Measurements from ENCODE around the gene FTO. TPM values are rescaled to one million over a fixed set of nuclear protein-coding genes. Genes with fewer than 3 reads are reported as not detected.

Gene FTO
- total RNA-seq, 2 experiments from 2014 or later: 46.3 to 47.2 TPM

DNA sequence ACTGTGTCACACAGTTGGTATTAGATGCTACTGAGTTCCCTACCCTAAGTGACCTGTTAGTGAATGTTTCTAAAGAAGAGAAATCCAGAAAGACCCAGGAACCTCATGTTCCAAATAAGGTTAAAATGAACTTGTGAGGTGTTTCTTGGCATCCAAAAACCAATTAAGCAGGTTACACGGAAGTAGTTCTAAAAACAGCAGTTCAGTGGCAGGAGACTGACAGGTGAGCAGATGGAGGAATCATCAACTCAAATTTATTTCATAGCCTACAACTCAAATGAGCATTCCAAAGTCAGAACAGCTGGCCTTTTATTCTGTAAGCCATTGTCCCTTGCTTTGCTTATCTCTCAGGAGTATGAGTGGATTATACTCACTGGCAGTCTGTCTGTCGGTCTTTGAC lies 394.3 kb downstream of the FTO start:
- peaks cover 5% of the 10 kb centered on the region for H3K9me3 Mint-ChIP-seq
- H3K27ac Mint-ChIP-seq: no peak overlapping the region
- DNase-seq: no peak
- H3K27me3 Mint-ChIP-seq: no peaks in the 10 kb centered on the region
- H3K4me3 Mint-ChIP-seq: no peak overlapping the region
- no peak for ATAC-seq (ENCODE audit: low read depth)
- no peaks in the 10 kb centered on the region for H3K4me1 Mint-ChIP-seq
- POLR2A ChIA-PET: no interaction called here
- H3K36me3 Mint-ChIP-seq: peaks cover 7% of the 10 kb centered on the region

DNA sequence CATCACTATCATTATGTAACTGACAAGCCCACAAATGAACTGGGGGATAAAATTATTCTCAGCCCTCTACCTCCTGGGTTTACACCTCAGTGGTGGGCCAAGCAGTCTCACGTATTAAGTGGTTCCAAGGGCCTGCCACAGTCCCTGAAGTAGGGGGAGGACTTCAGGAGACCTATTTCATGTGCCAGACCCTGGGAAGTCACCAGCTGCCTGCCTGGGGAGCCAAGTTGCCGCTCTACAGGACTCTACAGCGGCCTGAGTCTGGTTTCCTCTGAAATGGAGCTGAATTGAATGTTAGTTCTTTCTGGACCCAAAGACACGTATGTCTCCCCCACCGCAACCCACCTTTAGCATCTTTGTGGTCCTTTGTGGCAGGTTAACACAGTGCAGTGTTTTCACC lies 395.7 kb downstream of the FTO start:
- Mint-ChIP-seq H3K9me3 (peaks cover 5% of the 10 kb centered on the region), H3K4me3 (no peak overlapping the region), H3K4me1 (no peaks in the 10 kb centered on the region), H3K36me3 (peaks cover 5% of the 10 kb centered on the region), H3K27ac (no peak overlapping the region), H3K27me3 (no peaks in the 10 kb centered on the region)
- no peak for DNase-seq
- POLR2A ChIA-PET: no interaction called here
- no peak for ATAC-seq (ENCODE audit: low read depth)

DNA sequence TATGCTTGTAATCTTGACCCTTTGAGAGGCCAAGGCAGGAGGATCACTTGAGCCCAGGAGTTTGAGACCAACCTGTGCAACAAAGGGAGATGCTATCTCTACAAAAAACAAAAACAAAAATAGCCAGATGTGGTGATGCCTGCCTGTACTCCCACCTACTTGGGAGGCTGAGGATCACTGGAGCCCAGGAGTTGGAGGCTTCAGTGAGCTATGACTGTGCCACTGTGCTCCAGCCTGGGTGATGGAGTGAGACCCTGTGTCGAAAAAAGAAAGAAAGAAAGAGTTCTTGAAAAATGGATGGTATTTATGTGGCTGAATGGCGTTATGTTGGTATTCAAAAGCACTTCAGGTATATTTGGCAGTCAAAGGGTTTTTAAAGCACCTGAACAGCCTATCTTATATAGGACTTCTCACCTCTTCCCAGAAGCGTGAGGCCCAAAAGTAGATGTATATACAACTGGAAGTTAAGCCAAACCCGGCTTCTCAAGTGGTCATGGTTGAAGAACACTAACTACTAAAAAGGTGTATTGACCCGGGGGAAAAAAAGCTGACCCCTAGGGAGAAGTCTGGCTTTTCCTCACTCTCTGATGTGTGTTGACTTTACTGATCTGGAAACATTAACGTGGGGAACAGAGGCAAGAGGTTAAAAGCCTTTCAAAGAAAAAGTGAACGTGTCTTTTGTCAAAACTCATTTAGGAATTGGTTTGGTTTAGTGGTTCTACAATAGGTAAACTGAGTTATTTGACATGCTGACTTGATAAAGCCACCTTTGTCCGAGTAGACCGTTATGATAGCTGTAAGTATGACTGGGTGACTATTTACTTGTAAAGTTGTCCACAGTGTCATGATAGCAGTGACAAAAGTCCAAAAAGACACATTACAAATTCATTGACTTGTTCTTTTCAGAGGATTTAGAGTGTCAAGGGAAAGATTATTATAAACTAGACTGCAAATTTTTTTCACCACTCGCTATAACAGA lies 399.2 kb downstream of the FTO start:
- POLR2A ChIA-PET: no interaction called here
- no peak for ATAC-seq (ENCODE audit: low read depth)
- Mint-ChIP-seq H3K4me1 (no peaks in the 10 kb centered on the region), H3K27me3 (no peaks in the 10 kb centered on the region), H3K4me3 (no peak overlapping the region), H3K9me3 (no peaks in the 10 kb centered on the region), H3K27ac (no peak overlapping the region), H3K36me3 (no peaks in the 10 kb centered on the region)
- no peak for DNase-seq

DNA sequence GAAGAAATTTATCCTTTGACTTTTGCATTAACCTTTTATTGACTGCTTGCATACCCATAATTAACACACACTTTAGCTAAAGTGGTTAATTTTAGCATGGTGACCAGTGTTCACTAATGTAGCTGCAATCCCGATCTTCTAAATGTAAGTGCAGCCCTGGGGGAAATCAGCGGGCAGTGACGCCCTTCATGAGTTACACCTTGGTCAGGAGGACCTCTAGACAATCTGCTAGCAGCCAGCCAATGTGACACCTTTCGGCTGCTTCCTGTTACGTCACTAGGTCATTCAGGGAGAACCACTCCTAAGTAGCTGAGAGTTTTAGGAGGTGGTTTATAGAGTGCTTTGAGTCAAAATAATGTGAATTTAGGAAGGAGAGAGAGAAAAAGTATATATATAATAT lies 402.1 kb downstream of the FTO start:
- Mint-ChIP-seq H3K27ac (no peak overlapping the region), H3K4me1 (no peaks in the 10 kb centered on the region), H3K9me3 (no peaks in the 10 kb centered on the region), H3K36me3 (no peaks in the 10 kb centered on the region), H3K27me3 (no peaks in the 10 kb centered on the region), H3K4me3 (no peak overlapping the region)
- POLR2A ChIA-PET: no interaction called here
- ATAC-seq (ENCODE audit: low read depth) (no peak), DNase-seq (no peak)

DNA sequence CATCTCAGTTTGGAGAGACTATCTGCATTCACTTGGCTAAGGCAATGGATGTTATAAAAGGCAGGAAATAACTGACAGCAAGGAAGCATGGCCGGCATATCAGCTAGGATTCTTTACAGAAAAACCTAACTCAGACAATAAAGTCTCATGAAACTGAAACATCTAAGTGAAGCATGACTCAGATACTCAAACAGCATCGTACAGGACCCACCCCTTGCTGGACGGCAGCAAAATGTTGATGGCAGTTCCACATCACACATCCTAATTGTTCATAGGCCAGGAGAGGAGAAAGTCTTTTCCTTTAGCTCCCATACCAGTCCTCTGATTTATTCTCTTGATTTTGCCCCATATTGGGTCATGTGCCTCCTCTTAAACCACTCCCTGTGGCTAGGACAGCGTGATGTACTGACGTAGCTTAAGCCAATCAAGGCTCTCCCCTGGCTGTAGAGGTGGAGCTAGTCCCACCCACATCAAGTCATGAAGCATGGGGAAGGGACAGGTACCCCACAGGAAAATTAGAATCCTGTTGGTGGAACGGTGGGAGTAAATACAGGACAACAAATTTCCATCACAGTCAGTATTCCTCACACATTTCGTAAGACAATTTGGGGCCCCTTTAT lies 403.7 kb downstream of the FTO start:
- H3K27me3 Mint-ChIP-seq: no peaks in the 10 kb centered on the region
- DNase-seq (no peak), ATAC-seq (ENCODE audit: low read depth) (no peak)
- H3K27ac Mint-ChIP-seq: no peak overlapping the region
- H3K36me3 Mint-ChIP-seq: no peaks in the 10 kb centered on the region
- H3K4me1 Mint-ChIP-seq: no peaks in the 10 kb centered on the region
- POLR2A ChIA-PET: no interaction called here
- H3K9me3 Mint-ChIP-seq: no peaks in the 10 kb centered on the region
- no peak overlapping the region for H3K4me3 Mint-ChIP-seq

DNA sequence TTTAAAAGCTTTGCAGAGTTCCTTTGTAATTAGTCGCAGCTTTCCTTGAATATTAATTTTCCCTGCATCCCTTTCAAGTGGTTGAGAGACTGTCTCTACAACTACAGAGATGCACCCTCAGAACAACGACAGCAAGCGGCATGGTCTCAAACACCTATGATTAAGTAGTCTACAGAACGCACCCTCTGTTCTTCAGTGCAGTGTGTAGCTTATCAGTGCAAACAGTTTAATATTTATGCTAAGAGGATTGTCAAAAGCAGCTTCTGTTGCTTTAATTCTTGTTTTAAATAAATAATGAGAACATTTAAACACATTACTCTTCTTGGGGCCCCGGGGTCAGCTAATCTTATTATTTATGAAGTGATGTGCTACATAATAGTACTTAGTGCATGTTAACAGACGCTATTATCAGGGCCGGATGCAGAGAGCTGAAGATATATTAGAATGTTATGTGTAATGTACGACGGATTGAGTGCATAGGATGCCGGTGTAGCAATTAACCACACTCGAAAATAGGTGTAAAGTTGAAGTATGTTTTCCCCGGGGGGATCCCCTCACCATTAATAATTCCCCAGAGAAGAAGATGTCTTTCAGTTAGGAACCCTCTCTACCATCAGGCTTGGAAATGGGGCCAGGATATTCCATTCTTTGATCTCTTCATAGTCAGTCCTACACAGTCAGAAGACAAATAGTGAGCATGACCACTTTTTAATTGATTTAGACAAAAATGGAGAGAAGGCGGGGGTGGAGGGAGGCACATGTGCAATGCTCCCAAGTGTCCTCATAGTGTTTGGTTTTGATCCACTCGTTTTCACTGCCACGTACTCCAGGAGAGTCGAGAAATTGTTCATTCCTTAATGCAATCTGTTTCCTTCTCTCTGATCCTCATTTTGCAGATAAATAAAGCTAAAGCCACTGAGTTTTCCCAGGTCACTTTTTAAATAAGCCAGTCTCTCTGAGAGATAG lies 406.3 kb downstream of the FTO start:
- Mint-ChIP-seq H3K9me3 (no peaks in the 10 kb centered on the region), H3K36me3 (peaks cover 4% of the 10 kb centered on the region), H3K27me3 (no peaks in the 10 kb centered on the region), H3K27ac (no peak overlapping the region), H3K4me3 (no peak overlapping the region), H3K4me1 (no peaks in the 10 kb centered on the region)
- DNase-seq: no peak
- ATAC-seq (ENCODE audit: low read depth): no peak
- POLR2A ChIA-PET: no interaction called here

DNA sequence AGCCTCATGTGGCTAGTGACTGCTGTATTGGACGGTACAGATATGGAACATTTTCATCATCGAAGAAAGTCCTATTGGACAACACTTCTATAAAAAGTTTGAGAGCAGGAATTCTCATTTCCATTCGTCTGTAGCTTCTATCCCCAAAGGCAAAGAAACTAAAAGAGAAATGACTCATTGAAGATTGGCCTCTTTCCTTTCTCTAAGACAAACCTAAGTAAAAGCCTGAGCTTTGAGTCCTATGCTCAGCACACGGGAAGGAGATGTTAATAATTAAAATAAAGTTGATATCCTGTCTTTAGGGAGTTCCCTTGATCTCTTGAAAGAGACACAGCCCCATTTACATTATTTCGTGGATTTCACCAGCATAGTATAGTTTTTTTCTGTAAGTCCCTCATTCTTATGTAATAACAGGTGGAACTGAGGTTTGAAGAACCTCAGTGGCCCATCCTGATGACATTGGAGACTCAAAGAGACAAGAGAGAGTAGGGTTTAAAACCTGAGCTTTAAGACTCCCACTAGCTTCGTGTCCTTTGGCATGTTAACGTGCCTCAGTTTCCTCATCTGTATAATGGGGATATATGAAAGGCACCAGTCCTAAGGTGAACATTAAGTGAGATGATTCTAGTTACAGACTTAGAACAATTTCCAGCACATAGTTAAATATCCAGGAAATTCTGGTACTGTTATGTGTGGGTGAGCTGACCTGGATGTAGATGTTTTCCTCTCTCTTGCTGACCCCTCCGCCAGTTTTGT lies 408.7 kb downstream of the FTO start:
- Mint-ChIP-seq H3K36me3 (peaks cover 4% of the 10 kb centered on the region), H3K4me1 (no peaks in the 10 kb centered on the region), H3K4me3 (no peak overlapping the region), H3K27me3 (no peaks in the 10 kb centered on the region), H3K9me3 (no peaks in the 10 kb centered on the region), H3K27ac (no peak overlapping the region)
- ATAC-seq (ENCODE audit: low read depth): no peak
- no peak for DNase-seq
- POLR2A ChIA-PET: no interaction called here

DNA sequence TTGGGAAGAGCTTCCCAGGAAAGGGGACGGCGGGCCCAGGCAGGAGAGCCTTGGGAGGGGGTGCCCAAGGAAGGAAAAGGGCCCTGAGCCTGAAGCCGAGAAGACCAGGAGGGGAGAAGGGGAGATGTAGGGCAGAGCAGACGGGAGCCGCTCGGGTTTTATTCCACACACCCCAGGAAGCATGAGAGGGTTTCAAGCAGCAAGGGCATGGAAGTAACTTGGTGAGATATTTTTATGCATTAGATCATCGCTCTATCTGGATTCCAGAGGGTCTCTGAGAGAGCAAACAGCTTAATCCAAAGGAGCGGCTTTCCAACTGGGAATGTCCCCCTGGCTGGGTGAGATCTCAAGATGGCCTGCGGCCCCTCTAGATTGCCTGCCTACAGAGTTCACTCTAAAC lies 411.6 kb downstream of the FTO start:
- Mint-ChIP-seq H3K4me3 (no peak overlapping the region), H3K27me3 (no peaks in the 10 kb centered on the region), H3K9me3 (no peaks in the 10 kb centered on the region), H3K27ac (no peak overlapping the region), H3K4me1 (no peaks in the 10 kb centered on the region), H3K36me3 (peaks cover 6% of the 10 kb centered on the region)
- ATAC-seq (ENCODE audit: low read depth) (no peak), DNase-seq (no peak)
- POLR2A ChIA-PET: no interaction called here

DNA sequence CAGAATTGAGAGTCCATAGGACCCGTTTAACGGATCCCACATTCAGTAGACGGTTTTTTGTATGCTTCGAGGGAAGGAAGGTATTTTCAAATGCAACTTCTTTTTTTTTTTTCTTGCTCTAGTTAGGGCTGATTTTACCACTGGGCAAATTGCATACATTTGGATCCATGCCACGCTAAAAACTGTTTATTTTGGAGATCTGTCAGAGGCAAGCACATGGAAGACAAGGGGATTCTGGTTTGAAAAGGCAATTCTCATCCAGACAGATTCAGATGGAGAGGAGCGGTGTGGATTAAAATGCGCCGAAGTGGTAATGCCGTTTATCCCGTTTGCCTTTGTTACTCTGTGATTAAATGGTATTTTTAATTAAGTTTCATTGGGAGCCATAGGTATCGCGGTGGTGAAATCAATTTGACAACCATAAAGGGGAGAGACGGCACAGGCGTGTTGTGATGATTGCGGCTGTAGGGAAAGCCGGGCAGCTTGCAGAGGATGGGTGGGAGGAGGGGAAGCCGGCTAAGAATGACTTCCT lies 412.2 kb downstream of the FTO start:
- DNase-seq (no peak), ATAC-seq (ENCODE audit: low read depth) (no peak)
- Mint-ChIP-seq H3K27me3 (no peaks in the 10 kb centered on the region), H3K36me3 (peaks cover 6% of the 10 kb centered on the region), H3K9me3 (no peaks in the 10 kb centered on the region), H3K4me1 (no peaks in the 10 kb centered on the region), H3K4me3 (no peak overlapping the region), H3K27ac (no peak overlapping the region)
- POLR2A ChIA-PET: no interaction called here

DNA sequence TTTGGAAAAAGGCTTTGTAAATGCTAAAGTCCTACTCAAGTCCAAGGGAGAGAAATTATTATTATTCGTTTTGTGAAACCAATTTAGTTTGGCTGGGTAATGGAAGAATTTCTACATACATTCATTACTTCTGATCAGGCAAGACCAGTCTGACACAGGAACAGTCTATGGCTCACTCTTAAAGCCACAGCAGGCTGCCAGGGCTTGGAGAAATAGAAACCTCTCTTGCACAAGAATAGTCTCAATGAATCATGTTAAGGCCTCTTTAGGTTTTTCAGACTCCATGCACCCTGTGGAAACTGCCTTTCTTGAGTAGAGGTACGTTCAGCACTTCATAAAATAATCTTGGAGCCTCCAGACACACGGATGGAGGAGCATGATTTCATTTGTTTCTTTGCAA lies 414.9 kb downstream of the FTO start:
- no peaks in the 10 kb centered on the region for H3K4me1 Mint-ChIP-seq
- ATAC-seq (ENCODE audit: low read depth) (no peak), DNase-seq (no peak)
- H3K27ac Mint-ChIP-seq: no peak overlapping the region
- H3K27me3 Mint-ChIP-seq: no peaks in the 10 kb centered on the region
- H3K36me3 Mint-ChIP-seq: peaks cover 2% of the 10 kb centered on the region
- peaks cover 1% of the 10 kb centered on the region for H3K9me3 Mint-ChIP-seq
- no peak overlapping the region for H3K4me3 Mint-ChIP-seq
- POLR2A ChIA-PET: no interaction called here

DNA sequence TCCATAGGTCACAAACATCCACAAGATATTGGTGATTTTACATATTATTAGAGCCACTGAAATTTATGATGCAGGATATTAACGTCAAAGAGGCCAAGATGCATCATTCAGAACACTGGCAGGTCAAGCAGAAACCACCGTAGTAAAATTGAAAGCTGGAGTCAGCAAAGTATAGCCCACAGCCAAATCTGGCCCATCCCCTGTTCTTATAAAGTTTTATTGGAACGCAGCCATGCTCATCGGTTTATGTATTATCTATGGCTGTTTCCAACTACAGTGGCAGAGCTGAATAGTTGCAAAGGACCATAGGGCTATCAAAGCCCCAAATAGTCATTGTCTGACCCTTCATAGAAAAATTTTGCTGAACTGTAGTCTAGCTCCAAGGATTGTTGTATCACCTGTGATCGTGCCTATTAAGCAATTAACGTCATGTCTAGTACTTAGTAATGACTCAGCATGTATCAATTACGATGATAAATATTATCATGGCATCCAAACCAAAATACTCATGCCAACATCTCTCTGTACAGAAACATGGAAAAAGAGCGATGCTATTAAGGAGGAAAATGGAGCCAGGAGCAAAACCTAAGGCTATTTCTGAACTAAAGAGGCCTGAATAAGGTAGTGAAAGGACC lies 417.0 kb downstream of the FTO start:
- no peak for ATAC-seq (ENCODE audit: low read depth)
- peaks cover 1% of the 10 kb centered on the region for H3K9me3 Mint-ChIP-seq
- no peak overlapping the region for H3K4me3 Mint-ChIP-seq
- POLR2A ChIA-PET: no interaction called here
- peaks cover 1% of the 10 kb centered on the region for H3K4me1 Mint-ChIP-seq
- no peak overlapping the region for H3K27ac Mint-ChIP-seq
- H3K27me3 Mint-ChIP-seq: no peaks in the 10 kb centered on the region
- no peak for DNase-seq
- peaks cover 2% of the 10 kb centered on the region for H3K36me3 Mint-ChIP-seq

DNA sequence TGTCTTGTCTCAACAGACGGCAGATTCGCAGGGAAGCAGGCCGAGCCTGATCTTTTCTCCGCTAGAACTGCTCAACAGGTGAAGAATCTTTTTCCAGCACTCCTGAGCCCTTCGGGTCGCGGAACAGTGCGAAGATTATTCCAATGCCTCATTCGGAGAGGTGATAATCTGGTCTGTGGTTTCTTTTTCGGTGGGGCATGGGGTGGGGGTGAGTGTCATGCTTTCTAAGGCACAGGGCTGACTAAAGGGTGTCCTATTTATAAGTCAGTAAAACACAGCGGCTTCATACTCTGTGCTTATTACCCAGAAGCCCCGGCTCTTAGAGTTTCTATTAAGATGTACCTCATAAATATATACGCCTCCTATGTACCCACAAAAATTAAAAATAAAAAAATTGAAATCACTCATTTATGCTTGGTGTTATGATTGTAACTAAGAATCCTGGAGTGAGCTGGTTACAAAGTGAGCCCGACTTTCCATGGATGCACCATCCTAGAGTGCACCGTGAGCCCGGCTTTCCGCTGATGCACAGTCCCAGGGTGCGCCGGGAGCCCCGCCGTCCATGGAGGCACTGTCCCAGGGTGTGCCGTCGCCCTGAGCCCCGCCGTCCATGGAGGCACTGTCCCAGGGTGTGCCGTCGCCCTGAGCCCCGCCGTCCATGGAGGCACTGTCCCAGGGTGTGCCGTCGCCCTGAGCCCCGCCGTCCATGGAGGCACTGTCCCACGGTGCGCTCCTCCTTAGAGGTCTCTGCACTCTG lies 417.8 kb downstream of the FTO start:
- POLR2A ChIA-PET: no interaction called here
- peaks cover 6% of the 10 kb centered on the region for H3K4me1 Mint-ChIP-seq

More for the DNA sequence above, 417.8 kb downstream of the FTO start:
- ATAC-seq (ENCODE audit: low read depth) (no peak), DNase-seq (no peak)
- H3K9me3 Mint-ChIP-seq: peaks cover 1% of the 10 kb centered on the region
- no peak overlapping the region for H3K4me3 Mint-ChIP-seq
- H3K36me3 Mint-ChIP-seq: peaks cover 2% of the 10 kb centered on the region
- H3K27me3 Mint-ChIP-seq: no peaks in the 10 kb centered on the region
- H3K27ac Mint-ChIP-seq: no peak overlapping the region

Data from activated naive CD8-positive, alpha-beta T cell treated with anti-CD3 and anti-CD28 coated beads, Interleukin-2, amount 10 ng/mL, durations not matched to agents 7 days and 5 days (primary cell).